Neural cell (in vitro differentiated cells): Measurements from ENCODE around the gene RAB6A. TPM values are rescaled to one million over a fixed set of nuclear protein-coding genes. Genes with fewer than 3 reads are reported as not detected.

ENCODE experiments used
- H2AFZ ChIP-seq: fragments of 200-600, 300-800 bp; sonication (generic), shearing (Covaris generic); 2 replicates; pipeline ENCODE4 v1.6.0; 2014; ENCODE audit warnings: low read depth, mild to moderate bottlenecking, antibody characterized with exemption, low read length, moderate library complexity
- H3F3A ChIP-seq: fragments of 200-600 bp; shearing (Covaris generic); 2 replicates; pipeline ENCODE4 v1.6.1; 2016; ENCODE audit warnings: mild to moderate bottlenecking, moderate library complexity, mixed read lengths, antibody characterized with exemption, low read length; ENCODE audit not compliant: insufficient read depth, poor library complexity, severe bottlenecking
- H3K27ac ChIP-seq: fragments of 200-600, 300-800 bp; sonication (generic), shearing (Covaris generic); 2 replicates; pipeline ENCODE4 v1.5.1; 2014; ENCODE audit warnings: mild to moderate bottlenecking, low read length, moderate library complexity
- H3K27me3 ChIP-seq: fragments of 300-800, 200-600 bp; sonication (generic), shearing (Covaris generic); 2 replicates; pipeline ENCODE4 v1.6.0; 2014; ENCODE audit warnings: mild to moderate bottlenecking, low read depth, low read length, moderate library complexity; ENCODE audit not compliant: insufficient read depth
- H3K36me3 ChIP-seq: fragments of 300-800, 200-600 bp; sonication (generic), shearing (Covaris generic); 2 replicates; pipeline ENCODE4 v1.5.1; 2014; ENCODE audit warnings: mild to moderate bottlenecking, antibody characterized with exemption, low read length, moderate library complexity; ENCODE audit not compliant: insufficient read depth
- H3K4me2 ChIP-seq: fragments of 300-800, 200-600 bp; sonication (generic), shearing (Covaris generic); 2 replicates; pipeline ENCODE4 v1.6.0; 2014; ENCODE audit warnings: mild to moderate bottlenecking, low read length
- H3K4me3 ChIP-seq: fragments of 300-800, 200-600 bp; sonication (generic), shearing (Covaris generic); 2 replicates; pipeline ENCODE4 v1.5.1; 2014; ENCODE audit warnings: mild to moderate bottlenecking, low read length, moderate library complexity
- H3K79me2 ChIP-seq: fragments of 200-600 bp; shearing (Covaris generic); replicated peaks from 2 replicates; pipeline ENCODE4 v1.6.0; 2014; ENCODE audit warnings: mild to moderate bottlenecking, low read length, moderate library complexity; ENCODE audit not compliant: insufficient read depth
- H3K9ac ChIP-seq: fragments of 300-800, 200-600 bp; sonication (generic), shearing (Covaris generic); 2 replicates; pipeline ENCODE4 v1.6.1; 2016; ENCODE audit warnings: mild to moderate bottlenecking, low read length, mixed read lengths
- H3K9me2 ChIP-seq: fragments of 200-600 bp; shearing (Covaris generic); 2 replicates; pipeline ENCODE4 v1.6.1; 2016; ENCODE audit warnings: mild to moderate bottlenecking, low read length, mixed read lengths; ENCODE audit not compliant: insufficient read depth
- H3K9me3 ChIP-seq: fragments of 200-600, 300-800 bp; sonication (generic), shearing (Covaris generic); 2 replicates; pipeline ENCODE4 v1.6.1; 2016; ENCODE audit warnings: mild to moderate bottlenecking, mixed run types, low read length, moderate library complexity, mixed read lengths
- H4K20me1 ChIP-seq: fragments of 200-600 bp; shearing (Covaris generic); 2 replicates; pipeline ENCODE4 v1.6.1; 2016; ENCODE audit warnings: mild to moderate bottlenecking, mixed run types; ENCODE audit not compliant: insufficient read depth
- EP300 ChIP-seq: fragments of 450-650 bp; conservative IDR thresholded peaks from 2 replicates; pipeline ENCODE4 v1.6.1; 2014; ENCODE audit warnings: antibody characterized with exemption, mild to moderate bottlenecking, moderate library complexity; ENCODE audit not compliant: poor library complexity, severe bottlenecking
- EZH2 ChIP-seq: fragments of 200-600, 300-800 bp; shearing (Covaris generic), sonication (generic); IDR thresholded peaks from 2 replicates; pipeline ENCODE4 v1.6.1; 2014; ENCODE audit warnings: antibody characterized with exemption, low read length, borderline replicate concordance, mild to moderate bottlenecking; ENCODE audit not compliant: insufficient read depth, poor library complexity, severe bottlenecking
- MXI1 ChIP-seq: fragments of 450-650 bp; conservative IDR thresholded peaks from 2 replicates; pipeline ENCODE4 v1.6.1; 2014; ENCODE audit warnings: antibody characterized with exemption, mild to moderate bottlenecking; ENCODE audit not compliant: poor library complexity, severe bottlenecking
- POLR2AphosphoS5 ChIP-seq: IDR thresholded peaks from 2 replicates; pipeline ENCODE4 v1.6.1; 2012
- RAD21 ChIP-seq: fragments of 450-650 bp; conservative IDR thresholded peaks from 2 replicates; pipeline ENCODE4 v1.6.1; 2014; ENCODE audit warnings: antibody characterized with exemption, mild to moderate bottlenecking, moderate library complexity
- SMC3 ChIP-seq: fragments of 450-650 bp; conservative IDR thresholded peaks from 2 replicates; pipeline ENCODE4 v1.6.1; 2014; ENCODE audit warnings: antibody characterized with exemption, mild to moderate bottlenecking, moderate library complexity; ENCODE audit not compliant: poor library complexity
- TAF1 ChIP-seq: IDR thresholded peaks from 2 replicates; pipeline ENCODE4 v1.6.1; 2012; ENCODE audit warnings: low read depth
- polyA plus RNA-seq: library from polyadenylated mRNA; depleted of rRNA; stranded (reverse); fragments of >200 nt; gene quantifications from 2 replicates; pipeline ENCODE4 v1.2.3, GENCODE V29; 2014
- TF ChIP-seq, protein P1 (sequence below): IDR thresholded peaks from 2 replicates; pipeline ENCODE4 v1.6.1; 2012; ENCODE audit warnings: borderline replicate concordance
- TF ChIP-seq, protein P2 (sequence below): fragments of 450-650 bp; IDR thresholded peaks from 2 replicates; pipeline ENCODE4 v1.5.1; 2014; ENCODE audit warnings: antibody characterized with exemption, mild to moderate bottlenecking, moderate library complexity; ENCODE audit not compliant: poor library complexity, severe bottlenecking

RAB6A gene
- polyA plus RNA-seq, 1 donor from 2014 or later, result 155 TPM

DNA sequence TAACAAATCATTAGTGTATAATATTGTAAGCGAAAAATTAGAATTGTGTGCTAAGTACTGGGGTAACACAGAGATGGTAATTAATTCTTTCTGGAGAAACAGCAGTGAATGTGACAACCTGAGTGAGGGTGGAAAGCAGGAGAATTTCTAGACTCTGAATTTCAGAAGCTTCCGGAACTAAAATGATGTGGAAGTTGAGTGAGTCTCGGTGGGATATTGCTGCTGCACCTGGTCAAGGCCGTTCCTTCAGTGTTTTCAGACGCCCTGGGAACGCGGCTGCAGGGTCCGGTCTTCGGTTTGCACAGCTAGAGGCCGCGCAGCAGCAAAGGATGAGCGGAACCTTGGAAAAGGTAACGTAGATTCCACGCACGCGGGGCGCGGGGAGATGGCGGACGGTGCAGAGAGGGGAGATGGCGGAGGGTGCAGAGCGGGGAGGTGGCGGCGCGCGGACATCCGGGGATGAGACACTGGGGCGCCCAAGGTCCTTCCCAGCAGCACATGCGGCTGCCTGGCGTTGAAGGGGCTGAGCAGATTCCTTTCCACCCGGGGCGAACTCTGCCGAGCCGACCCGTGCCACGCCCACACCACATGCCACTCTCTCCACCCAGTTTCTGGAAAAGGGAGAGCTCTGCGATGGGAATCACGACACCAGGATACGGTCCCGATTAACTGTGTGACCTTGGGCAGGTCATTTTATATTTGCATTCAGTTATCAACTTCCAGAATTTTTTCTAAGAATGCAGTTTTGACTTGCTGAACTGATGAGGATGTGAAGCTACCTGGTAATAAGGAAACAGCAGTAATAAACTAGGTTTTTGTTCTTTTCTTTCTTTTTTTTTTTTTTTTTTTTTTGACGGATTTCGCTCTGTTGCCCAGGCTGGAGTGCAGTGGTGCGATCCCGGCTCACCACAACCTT lies 27.0 kb upstream of the RAB6A start, which contains the start of gene MRPL48:
Gene MRPL48, plus strand, starts transcription at position 232 of the 916 bp plus-strand sequence. Its CDS starts 98 bp downstream, at position 330.
- H3K9me3 ChIP-seq, result no peaks in the 10 kb centered on the region
- H3K36me3 ChIP-seq, result no peaks in the 10 kb centered on the region
- H3K79me2 ChIP-seq, result peaks cover 7% of the 10 kb centered on the region
- peak within 1 kb of the TSS; percentile 97 for H3K4me2 ChIP-seq
- peak within 1 kb of the TSS; percentile 90 for H3K9ac ChIP-seq
- H4K20me1 ChIP-seq, result no peaks in the 10 kb centered on the region
- H3K27ac ChIP-seq, result peak within 1 kb of the TSS; percentile 97
- no peaks in the 10 kb centered on the region for H3K9me2 ChIP-seq
- no peaks in the 10 kb centered on the region for H3K27me3 ChIP-seq
- H3F3A ChIP-seq, result no peaks in the 10 kb centered on the region
- peak within 1 kb of the TSS; percentile 67 for H3K4me3 ChIP-seq
- peak within 1 kb of the TSS; percentile 97 for H2AFZ ChIP-seq
- TF ChIP-seq EZH2, result no peak
- TF ChIP-seq, protein P1, sequence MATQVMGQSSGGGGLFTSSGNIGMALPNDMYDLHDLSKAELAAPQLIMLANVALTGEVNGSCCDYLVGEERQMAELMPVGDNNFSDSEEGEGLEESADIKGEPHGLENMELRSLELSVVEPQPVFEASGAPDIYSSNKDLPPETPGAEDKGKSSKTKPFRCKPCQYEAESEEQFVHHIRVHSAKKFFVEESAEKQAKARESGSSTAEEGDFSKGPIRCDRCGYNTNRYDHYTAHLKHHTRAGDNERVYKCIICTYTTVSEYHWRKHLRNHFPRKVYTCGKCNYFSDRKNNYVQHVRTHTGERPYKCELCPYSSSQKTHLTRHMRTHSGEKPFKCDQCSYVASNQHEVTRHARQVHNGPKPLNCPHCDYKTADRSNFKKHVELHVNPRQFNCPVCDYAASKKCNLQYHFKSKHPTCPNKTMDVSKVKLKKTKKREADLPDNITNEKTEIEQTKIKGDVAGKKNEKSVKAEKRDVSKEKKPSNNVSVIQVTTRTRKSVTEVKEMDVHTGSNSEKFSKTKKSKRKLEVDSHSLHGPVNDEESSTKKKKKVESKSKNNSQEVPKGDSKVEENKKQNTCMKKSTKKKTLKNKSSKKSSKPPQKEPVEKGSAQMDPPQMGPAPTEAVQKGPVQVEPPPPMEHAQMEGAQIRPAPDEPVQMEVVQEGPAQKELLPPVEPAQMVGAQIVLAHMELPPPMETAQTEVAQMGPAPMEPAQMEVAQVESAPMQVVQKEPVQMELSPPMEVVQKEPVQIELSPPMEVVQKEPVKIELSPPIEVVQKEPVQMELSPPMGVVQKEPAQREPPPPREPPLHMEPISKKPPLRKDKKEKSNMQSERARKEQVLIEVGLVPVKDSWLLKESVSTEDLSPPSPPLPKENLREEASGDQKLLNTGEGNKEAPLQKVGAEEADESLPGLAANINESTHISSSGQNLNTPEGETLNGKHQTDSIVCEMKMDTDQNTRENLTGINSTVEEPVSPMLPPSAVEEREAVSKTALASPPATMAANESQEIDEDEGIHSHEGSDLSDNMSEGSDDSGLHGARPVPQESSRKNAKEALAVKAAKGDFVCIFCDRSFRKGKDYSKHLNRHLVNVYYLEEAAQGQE, result peak; percentile 97
- TF ChIP-seq SMC3, result peak; percentile 68
- TF ChIP-seq TAF1, result peak; percentile 98
- TF ChIP-seq, protein P2, sequence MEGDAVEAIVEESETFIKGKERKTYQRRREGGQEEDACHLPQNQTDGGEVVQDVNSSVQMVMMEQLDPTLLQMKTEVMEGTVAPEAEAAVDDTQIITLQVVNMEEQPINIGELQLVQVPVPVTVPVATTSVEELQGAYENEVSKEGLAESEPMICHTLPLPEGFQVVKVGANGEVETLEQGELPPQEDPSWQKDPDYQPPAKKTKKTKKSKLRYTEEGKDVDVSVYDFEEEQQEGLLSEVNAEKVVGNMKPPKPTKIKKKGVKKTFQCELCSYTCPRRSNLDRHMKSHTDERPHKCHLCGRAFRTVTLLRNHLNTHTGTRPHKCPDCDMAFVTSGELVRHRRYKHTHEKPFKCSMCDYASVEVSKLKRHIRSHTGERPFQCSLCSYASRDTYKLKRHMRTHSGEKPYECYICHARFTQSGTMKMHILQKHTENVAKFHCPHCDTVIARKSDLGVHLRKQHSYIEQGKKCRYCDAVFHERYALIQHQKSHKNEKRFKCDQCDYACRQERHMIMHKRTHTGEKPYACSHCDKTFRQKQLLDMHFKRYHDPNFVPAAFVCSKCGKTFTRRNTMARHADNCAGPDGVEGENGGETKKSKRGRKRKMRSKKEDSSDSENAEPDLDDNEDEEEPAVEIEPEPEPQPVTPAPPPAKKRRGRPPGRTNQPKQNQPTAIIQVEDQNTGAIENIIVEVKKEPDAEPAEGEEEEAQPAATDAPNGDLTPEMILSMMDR, result peak; percentile 41
- TF ChIP-seq EP300, result peak; percentile 85
- peak; percentile 92 for TF ChIP-seq MXI1
- peak; percentile 95 for TF ChIP-seq POLR2AphosphoS5
- peak; percentile 58 for TF ChIP-seq RAD21

DNA sequence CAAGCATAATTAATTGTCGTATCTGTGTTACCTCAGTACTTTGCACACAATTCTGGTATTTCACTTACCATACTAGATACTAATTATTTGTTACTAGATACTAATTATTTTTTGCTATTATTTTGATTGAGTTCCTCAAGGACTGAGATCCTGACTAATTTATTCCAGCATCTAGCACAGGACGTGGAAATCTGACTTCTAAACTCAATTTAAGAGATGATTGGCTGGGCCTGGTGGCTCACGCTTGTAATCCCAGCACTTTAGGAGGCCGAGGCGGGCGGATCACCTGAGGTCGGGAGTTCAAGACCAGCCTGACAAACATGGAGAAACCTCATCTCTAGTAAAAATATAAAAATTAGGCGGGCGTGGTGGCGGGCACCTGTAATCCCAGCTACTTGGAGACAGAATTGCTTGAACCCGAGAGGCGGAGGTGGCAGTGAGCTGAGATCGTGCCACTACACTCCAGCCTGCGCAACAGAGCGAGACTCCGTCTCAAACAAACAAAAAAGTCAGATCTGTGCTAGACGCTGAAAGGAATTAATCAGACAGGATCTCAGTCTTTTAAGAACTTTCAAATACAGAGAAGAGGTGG lies 26.3 kb upstream of the RAB6A start:
- Histone ChIP-seq H3K9ac (peak overlapping the region; percentile 90), H3K27ac (peak overlapping the region; percentile 97), H3F3A (no peaks in the 10 kb centered on the region), H2AFZ (peak overlapping the region; percentile 97), H3K4me3 (peak overlapping the region; percentile 67), H3K79me2 (peaks cover 5% of the 10 kb centered on the region), H4K20me1 (no peaks in the 10 kb centered on the region), H3K4me2 (peak overlapping the region; percentile 97), H3K27me3 (no peaks in the 10 kb centered on the region), H3K9me2 (no peaks in the 10 kb centered on the region), H3K9me3 (no peaks in the 10 kb centered on the region), H3K36me3 (no peaks in the 10 kb centered on the region)
- TF ChIP-seq, protein P1, result no peak
- TF ChIP-seq TAF1, result no peak
- no peak for TF ChIP-seq EZH2
- no peak for TF ChIP-seq RAD21
- no peak for TF ChIP-seq POLR2AphosphoS5
- TF ChIP-seq, protein P2, result no peak
- TF ChIP-seq SMC3, result no peak
- TF ChIP-seq EP300, result no peak
- TF ChIP-seq MXI1, result no peak
